H1 (cell line): ENCODE results near the gene CLIP4. TPM values are rescaled to one million over a fixed set of nuclear protein-coding genes. Genes with fewer than 3 reads are reported as not detected.

Experiments used
- CTCF ChIA-PET: fragments of 300-600 bp; sonication (Branson Sonifier 250); formaldehyde crosslinking; loops from one replicate; lab custom pipeline; 2021; ENCODE audit not compliant: partially characterized antibody; lab: Charles Lee
- POLR2A ChIA-PET: fragments of 300-600 bp; sonication (Branson Sonifier 250); formaldehyde crosslinking; loops from one replicate; lab custom pipeline; 2021; ENCODE audit warnings: inconsistent platforms; ENCODE audit not compliant: partially characterized antibody; lab: Charles Lee
- DNase-seq, 2 experiments: peaks; one replicate each; pipeline versions ENCODE4 v3.0.0 to v3.0.0-alpha.2; 2010 to 2022; ENCODE audit warnings: low spot score in 2 of 2, low read depth in 1 of 2, mixed read lengths in 1 of 2
- FAIRE-seq: peaks from 2 replicates; lab custom pipeline; 2011; peaks lifted over from hg19 to GRCh38; lab: Jason Lieb, UNC
- H2AFZ ChIP-seq: 2 replicates; pipeline ENCODE4 v1.8.1; 2012; ENCODE audit warnings: low read length, inconsistent platforms
- H2AK5ac ChIP-seq: 2 replicates; pipeline ENCODE4 v1.6.1; 2013; ENCODE audit warnings: low read depth, low read length
- H2BK120ac ChIP-seq: replicated peaks from 2 replicates; pipeline ENCODE3; 2013; ENCODE audit warnings: low read depth, low read length, inconsistent platforms
- H2BK12ac ChIP-seq: 2 replicates; pipeline ENCODE4 v1.6.1; 2013; ENCODE audit warnings: low read depth, low read length
- H2BK15ac ChIP-seq: 2 replicates; pipeline ENCODE4 v1.6.1; 2013; ENCODE audit warnings: low read length
- H2BK20ac ChIP-seq: 2 replicates; pipeline ENCODE4 v1.6.1; 2013; ENCODE audit warnings: low read length
- H2BK5ac ChIP-seq: 2 replicates; pipeline ENCODE4 v1.6.1; 2013; ENCODE audit warnings: low read depth, low read length
- H3K14ac ChIP-seq: 2 replicates; pipeline ENCODE4 v1.6.1; 2013; ENCODE audit warnings: inconsistent platforms; ENCODE audit not compliant: insufficient read length
- H3K18ac ChIP-seq: 2 replicates; pipeline ENCODE4 v1.6.1; 2013; ENCODE audit warnings: low read length; ENCODE audit errors: extremely low read depth
- H3K23ac ChIP-seq: 2 replicates; pipeline ENCODE4 v1.6.1; 2013; ENCODE audit warnings: inconsistent platforms; ENCODE audit not compliant: insufficient read length
- H3K23me2 ChIP-seq: 2 replicates; pipeline ENCODE4 v1.6.1; 2013; ENCODE audit warnings: low read depth, low read length
- H3K27ac ChIP-seq: 2 replicates; pipeline ENCODE4 v1.6.1; 2011; ENCODE audit warnings: low read depth, low read length, inconsistent platforms
- H3K27me3 ChIP-seq, 4 experiments: replicated peaks in 1 of 4; 1 replicate in 1 of 4; 2 replicates in 3 of 4; pipeline versions ENCODE4 v1.6.1 to v1.8.1; 2011 to 2013; ENCODE audit warnings: low read length in 3 of 4, mild to moderate bottlenecking in 3 of 4, inconsistent platforms in 2 of 4, mixed read lengths in 2 of 4, moderate library complexity in 1 of 4; ENCODE audit not compliant: control insufficient read depth in 3 of 4, insufficient read depth in 3 of 4; ENCODE audit errors: extremely low read depth in 1 of 4
- H3K36me3 ChIP-seq, 4 experiments: 2 replicates each; pipeline versions ENCODE4 v1.6.1 to v1.8.1; 2011 to 2013; ENCODE audit warnings: mild to moderate bottlenecking in 4 of 4, low read length in 3 of 4, moderate library complexity in 2 of 4, control low read depth in 1 of 4, inconsistent platforms in 1 of 4; ENCODE audit not compliant: insufficient read depth in 4 of 4, control insufficient read depth in 2 of 4
- H3K4ac ChIP-seq: replicated peaks from 2 replicates; pipeline ENCODE3; 2013; ENCODE audit warnings: low read length, low read depth, mixed read lengths, inconsistent platforms; ENCODE audit not compliant: insufficient read length
- H3K4me1 ChIP-seq, 4 experiments: replicated peaks in 1 of 4; 1 replicate in 1 of 4; 2 replicates in 3 of 4; pipeline versions ENCODE4 v1.6.1 to v1.8.1; 2011 to 2013; ENCODE audit warnings: low read length in 3 of 4, inconsistent platforms in 2 of 4, mixed read lengths in 1 of 4; ENCODE audit not compliant: insufficient read depth in 4 of 4, control insufficient read depth in 3 of 4
- H3K4me2 ChIP-seq, 2 experiments: 2 replicates each; pipeline versions ENCODE4 v1.6.1 to v1.8.1; 2011 to 2013; ENCODE audit warnings: low read depth in 2 of 2, low read length in 2 of 2, control low read depth in 1 of 2, inconsistent platforms in 1 of 2, mild to moderate bottlenecking in 1 of 2; ENCODE audit not compliant: insufficient read depth in 1 of 2
- H3K4me3 ChIP-seq, 4 experiments: fragments of 200-600, 300-600 bp in 1 of 4; sonication (generic), shearing (Covaris generic), sonication (Bioruptor Twin) in 1 of 4; 2 replicates each; pipeline versions ENCODE4 v1.5.1 to v1.8.1; 2011 to 2016; ENCODE audit warnings: low read length in 4 of 4, low read depth in 3 of 4, control low read depth in 2 of 4, inconsistent platforms in 2 of 4, mild to moderate bottlenecking in 2 of 4, mixed read lengths in 1 of 4, moderate library complexity in 1 of 4; ENCODE audit not compliant: insufficient read depth in 2 of 4; ENCODE audit errors: extremely low read depth in 1 of 4
- H3K56ac ChIP-seq: replicated peaks from 2 replicates; pipeline ENCODE3; 2013; ENCODE audit warnings: low read depth, mild to moderate bottlenecking, mixed read lengths, low read length, inconsistent platforms; ENCODE audit not compliant: insufficient read length
- H3K79me1 ChIP-seq: 2 replicates; pipeline ENCODE4 v1.6.1; 2013; ENCODE audit warnings: low read depth, low read length, control low read depth
- H3K79me2 ChIP-seq, 2 experiments: 2 replicates each; pipeline versions ENCODE4 v1.6.1 to v1.8.1; 2012 to 2013; ENCODE audit warnings: low read length in 2 of 2, mild to moderate bottlenecking in 2 of 2, inconsistent platforms in 1 of 2; ENCODE audit not compliant: insufficient read depth in 2 of 2, control insufficient read depth in 1 of 2
- H3K9ac ChIP-seq, 4 experiments: replicated peaks in 1 of 4; 1 replicate in 1 of 4; 2 replicates in 3 of 4; pipeline versions ENCODE4 v1.6.1 to v1.8.1; 2011 to 2013; ENCODE audit warnings: low read depth in 3 of 4, low read length in 3 of 4, control low read depth in 2 of 4, mild to moderate bottlenecking in 2 of 4, moderate library complexity in 2 of 4, inconsistent platforms in 1 of 4; ENCODE audit errors: extremely low read depth in 1 of 4
- H3K9me3 ChIP-seq, 2 experiments: 2 replicates each; pipeline versions ENCODE4 v1.6.1 to v1.8.1; 2012 to 2013; ENCODE audit warnings: mild to moderate bottlenecking in 2 of 2, moderate library complexity in 2 of 2, control low read depth in 1 of 2, inconsistent platforms in 1 of 2, low read depth in 1 of 2, low read length in 1 of 2, mixed read lengths in 1 of 2; ENCODE audit not compliant: insufficient read depth in 2 of 2
- H4K20me1 ChIP-seq, 2 experiments: replicated peaks in 1 of 2; 2 replicates each; pipeline versions ENCODE3 to v1.8.1; 2011 to 2013; ENCODE audit warnings: inconsistent platforms in 2 of 2, low read length in 2 of 2, mild to moderate bottlenecking in 1 of 2; ENCODE audit not compliant: insufficient read depth in 2 of 2, control insufficient read depth in 1 of 2
- H4K5ac ChIP-seq: 2 replicates; pipeline ENCODE4 v1.6.1; 2013; ENCODE audit warnings: low read length, low read depth, mixed read lengths, inconsistent platforms; ENCODE audit not compliant: insufficient read length
- H4K8ac ChIP-seq: 2 replicates; pipeline ENCODE4 v1.8.0; 2013; ENCODE audit warnings: mild to moderate bottlenecking, moderate library complexity, low read length, inconsistent platforms; ENCODE audit not compliant: insufficient read depth; ENCODE audit errors: extremely low read depth
- H4K91ac ChIP-seq: replicated peaks from 2 replicates; pipeline ENCODE3; 2013; ENCODE audit warnings: low read length, mixed read lengths, inconsistent platforms; ENCODE audit not compliant: insufficient read length
- BCL11A ChIP-seq, 2 experiments: IDR thresholded peaks; one replicate each; pipeline ENCODE4 v1.6.1; 2011; ENCODE audit warnings: low read depth in 2 of 2, low read length in 2 of 2, mild to moderate bottlenecking in 2 of 2
- CBX8 ChIP-seq: fragments of 300-800, 300-1000 bp; sonication (generic); IDR thresholded peaks from 2 replicates; pipeline ENCODE4 v1.7.1; 2016; ENCODE audit warnings: low read depth, low read length, borderline replicate concordance
- EGR1 ChIP-seq: IDR thresholded peaks from 2 replicates; pipeline ENCODE4 v1.6.1; 2011; ENCODE audit warnings: low read depth, low read length, borderline replicate concordance
- EP300 ChIP-seq, 2 experiments: IDR thresholded peaks; 1 replicate in 1 of 2; 2 replicates in 1 of 2; pipeline ENCODE4 v1.6.1; 2011 to 2012; ENCODE audit warnings: low read depth in 2 of 2, low read length in 2 of 2, mild to moderate bottlenecking in 2 of 2, borderline replicate concordance in 1 of 2, inconsistent platforms in 1 of 2, moderate library complexity in 1 of 2
- HDAC2 ChIP-seq, 2 experiments: fragments of 300-600 bp in 1 of 2; sonication (generic) in 1 of 2; IDR thresholded peaks; 2 replicates each; pipeline ENCODE4 v1.6.1; 2011 to 2012; ENCODE audit warnings: low read depth in 2 of 2, low read length in 2 of 2, mild to moderate bottlenecking in 2 of 2, moderate library complexity in 2 of 2, borderline replicate concordance in 1 of 2, inconsistent platforms in 1 of 2
- NRF1 ChIP-seq: IDR thresholded peaks from 2 replicates; pipeline ENCODE4 v1.6.1; 2011; ENCODE audit warnings: mild to moderate bottlenecking, low read depth, low read length, improper control_type of control experiment
- PHF8 ChIP-seq: fragments of 200-600 bp; sonication (generic); conservative IDR thresholded peaks from 2 replicates; pipeline ENCODE4 v1.7.1; 2012; ENCODE audit warnings: low read depth, mild to moderate bottlenecking, inconsistent platforms, low read length, moderate library complexity
- POLR2A ChIP-seq, 2 experiments: IDR thresholded peaks; 1 replicate in 1 of 2; 2 replicates in 1 of 2; pipeline ENCODE4 v1.6.1; 2011; ENCODE audit warnings: low read depth in 2 of 2, low read length in 2 of 2, mild to moderate bottlenecking in 2 of 2; ENCODE audit errors: control extremely low read depth in 1 of 2
- POU5F1 ChIP-seq: IDR thresholded peaks from 2 replicates; pipeline ENCODE4 v1.6.1; 2011; ENCODE audit warnings: low read depth, mild to moderate bottlenecking, low read length, moderate library complexity
- RAD21 ChIP-seq, 2 experiments: IDR thresholded peaks in 1 of 2; conservative IDR thresholded peaks in 1 of 2; 2 replicates each; pipeline ENCODE4 v1.6.1; 2011; ENCODE audit warnings: low read depth in 2 of 2, low read length in 2 of 2, improper control_type of control experiment in 1 of 2, inconsistent platforms in 1 of 2, mild to moderate bottlenecking in 1 of 2, moderate library complexity in 1 of 2
- SP1 ChIP-seq: IDR thresholded peaks from 2 replicates; pipeline ENCODE4 v1.6.1; 2011; ENCODE audit warnings: low read depth, low read length
- TAF7 ChIP-seq: optimal IDR thresholded peaks from 2 replicates; pipeline ENCODE3; 2011; ENCODE audit warnings: low read depth, mild to moderate bottlenecking, inconsistent platforms, low read length, moderate library complexity, borderline replicate concordance
- YY1 ChIP-seq: IDR thresholded peaks from 2 replicates; pipeline ENCODE4 v1.6.1; 2011; ENCODE audit warnings: low read depth, mild to moderate bottlenecking, low read length
- ZNF274 ChIP-seq: IDR thresholded peaks from 2 replicates; pipeline ENCODE4 v1.7.0; 2012; ENCODE audit warnings: low read length, borderline replicate concordance; ENCODE audit errors: extremely low read depth
- WGBS, 2 experiments: shearing (Covaris generic) in 1 of 2; methylation state at CpG; one replicate each; pipeline versions ENCODE4 v1.1.6 to v1.1.7; 2013 to 2015; ENCODE audit warnings: low lambda C conversion rate in 2 of 2, mixed read lengths in 2 of 2, inconsistent platforms in 1 of 2, low coverage in 1 of 2, missing lambda C conversion rate in 1 of 2; ENCODE audit not compliant: insufficient replicate concordance in 2 of 2, insufficient coverage in 1 of 2, insufficient read length in 1 of 2; ENCODE audit errors: extremely low coverage in 1 of 2, missing lambda C conversion rate in 1 of 2; 5-methylcytosine and 5-hydroxymethylcytosine counted together
- polyA plus RNA-seq, 7 experiments: library from polyadenylated mRNA; depleted of rRNA in 3 of 7; stranded (reverse) in 5 of 7; unstranded in 2 of 7; fragments of >200 nt in 5 of 7; fragments of 200-250 nt in 2 of 7; gene quantifications; 1 replicate in 5 of 7; 2 replicates in 1 of 7; 4 replicates in 1 of 7; pipeline versions ENCODE4 v1.2.1 to v1.2.3, GENCODE V29; 2011 to 2013; ENCODE audit warnings: missing spikeins in 2 of 7, mixed read lengths in 2 of 7
- total RNA-seq: library from RNA; stranded (reverse); fragmentation: NEBNext Ultra II Directional; extraction: Animal tissue kit (Norgen Biotek cat#: 25700); gene quantifications from 2 replicates; pipeline ENCODE4 v1.2.1, GENCODE V29; 2021

CLIP4 gene
- total and polyA plus RNA-seq, 2 of the 8 experiments (the other 6 are each of a cell fraction or from before 2014, with no cell fraction given) = 0.08 to 0.09 TPM

- peaks cover 0 to 4% of the 10 kb centered on the region in 2 experiments; a peak in 1 of 4 replicates for H3K9me3 ChIP-seq
- no peaks in the 10 kb centered on the region for H3K23me2 ChIP-seq
- H3K4me3 ChIP-seq = no peak overlapping the region
- H3K4me2 ChIP-seq = no peak overlapping the region
- no peak overlapping the region for H3K56ac ChIP-seq
- H3K79me2 ChIP-seq = no peaks in the 10 kb centered on the region
- no peak overlapping the region for H3K27ac ChIP-seq
- 0 out of 2 replicates have a peak overlapping the region, but pooled peaks have one; percentile 51 for H2AFZ ChIP-seq
- H2BK12ac ChIP-seq = no peak overlapping the region
- no peaks in the 10 kb centered on the region for H4K20me1 ChIP-seq
- no peak overlapping the region for H4K5ac ChIP-seq
- H3K9ac ChIP-seq = no peak overlapping the region
- H2BK120ac ChIP-seq = no peak overlapping the region
- no peak overlapping the region for H3K14ac ChIP-seq
- H3K36me3 ChIP-seq = no peaks in the 10 kb centered on the region
- H3K23ac ChIP-seq = no peak overlapping the region
- H3K4ac ChIP-seq = no peak overlapping the region
- H3K18ac ChIP-seq = no peak overlapping the region
- no peak overlapping the region for H4K91ac ChIP-seq
- H2AK5ac ChIP-seq = no peak overlapping the region
- 87% methylated on average over 6 of the region's 6 CpGs; no CpG with 5 or more reads in 1 of the 2 experiments for WGBS, 2 experiments
- H3K79me1 ChIP-seq = no peaks in the 10 kb centered on the region
- H2BK15ac ChIP-seq = no peak overlapping the region
- no peak overlapping the region for H4K8ac ChIP-seq
- ChIA-PET POLR2A (interaction anchor here (1.0 kb wide), 1 partner anchor 234 kb away, joined by 3 read pairs; no protein-coding TSS in a partner anchor), CTCF (interaction anchor here (0.7 to 1.3 kb wide), 2 partner anchors 13 to 233 kb away, joined by 3 read pairs; no protein-coding TSS in a partner anchor)
- DNase-seq = no peak
- H3K4me1 ChIP-seq = no peaks in the 10 kb centered on the region
- no peak for FAIRE-seq
- no peaks in the 10 kb centered on the region for H3K27me3 ChIP-seq
- H2BK20ac ChIP-seq = no peak overlapping the region
- H2BK5ac ChIP-seq = no peak overlapping the region
- TF ChIP-seq SP1 = no peak
- no peak for TF ChIP-seq YY1
- no peak for TF ChIP-seq RAD21 (IDR thresholded peaks at IDR 0.05 in 1 of 2, conservative IDR thresholded peaks at IDR 0.05 in 1 of 2; ENCODE audit: low read depth in 2 of 2, low read length in 2 of 2)
- TF ChIP-seq EP300 (IDR thresholded peaks at IDR 0.05; ENCODE audit: borderline replicate concordance in 1 of 2, low read depth in 2 of 2, low read length in 2 of 2) = no peak
- TF ChIP-seq BCL11A (IDR thresholded peaks at IDR 0.05; ENCODE audit: low read depth in 2 of 2, low read length in 2 of 2) = no peak
- no peak for TF ChIP-seq PHF8
- TF ChIP-seq NRF1 = no peak
- no peak for TF ChIP-seq CBX8
- TF ChIP-seq TAF7 = no peak
- TF ChIP-seq POU5F1 = no peak
- TF ChIP-seq HDAC2 (IDR thresholded peaks at IDR 0.05; ENCODE audit: borderline replicate concordance in 1 of 2, low read depth in 2 of 2, low read length in 2 of 2) = no peak
- TF ChIP-seq EGR1 = no peak
- no peak for TF ChIP-seq ZNF274
- no peak for TF ChIP-seq POLR2A (IDR thresholded peaks at IDR 0.05; ENCODE audit: control extremely low read depth in 1 of 2, low read depth in 2 of 2, low read length in 2 of 2)
These were observed 69.3 kb downstream of the CLIP4 start for GRCh38 chr2:29184531-29184930.
